Measurements from ENCODE around the gene ADARB2. TPM values are rescaled to one million over a fixed set of nuclear protein-coding genes. Genes with fewer than 3 reads are reported as not detected.
"Not testable (repeated sequence)": the region's sequence is repeated elsewhere in the genome, so short reads cannot be mapped to it uniquely, and the experiment has no call there.

Gene ADARB2
- total and polyA plus RNA-seq, 8 donors, result 0.34 to 24.7 (median 3.2) TPM

GRCh38 chr10:1344846-1345245 is 392.5 kb downstream of the ADARB2 start:
- FAIRE-seq, result no peak

GRCh38 chr10:1344408-1344807 is 392.9 kb downstream of the ADARB2 start:
- TF ChIP-seq CTCF (IDR thresholded peaks at IDR 0.05), result no peak
- no peak overlapping the region for H3K4me3 ChIP-seq
- no peaks in the 10 kb centered on the region for H3K27me3 ChIP-seq
- FAIRE-seq (no peak), DNase-seq (no peak), ATAC-seq (no peak)
- intact Hi-C loops (cut with DNase I), result no loop called here
- H3K27ac ChIP-seq, result no peak overlapping the region
- no peaks in the 10 kb centered on the region for H3K9me3 ChIP-seq
- no peaks in the 10 kb centered on the region for H3K36me3 ChIP-seq
- 75 to 88% methylated on average over 13 of the region's 13 CpGs for WGBS, 2 donors
- H3K4me1 ChIP-seq, result no peaks in the 10 kb centered on the region

More at GRCh38 chr10:1344846-1345245, 392.5 kb downstream of the ADARB2 start:
- H3K9me3 ChIP-seq, result no peaks in the 10 kb centered on the region
- H3K27ac ChIP-seq, result no peak overlapping the region
- no peak overlapping the region for H3K4me3 ChIP-seq
- ATAC-seq (no peak), DNase-seq (no peak)
- 73 to 83% methylated on average over 17 of the region's 17 CpGs for WGBS, 2 donors
- H3K27me3 ChIP-seq, result no peaks in the 10 kb centered on the region
- TF ChIP-seq CTCF (IDR thresholded peaks at IDR 0.05), result no peak
- intact Hi-C loops (cut with DNase I), result no loop called here
- no peaks in the 10 kb centered on the region for H3K36me3 ChIP-seq
- no peaks in the 10 kb centered on the region for H3K4me1 ChIP-seq

GRCh38 chr10:1343176-1343575 is 394.1 kb downstream of the ADARB2 start:
- Histone ChIP-seq H3K27ac (no peak overlapping the region), H3K4me1 (no peaks in the 10 kb centered on the region), H3K9me3 (no peaks in the 10 kb centered on the region), H3K27me3 (no peaks in the 10 kb centered on the region), H3K36me3 (no peaks in the 10 kb centered on the region), H3K4me3 (no peak overlapping the region)
- no peak for FAIRE-seq
- no peak for ATAC-seq
- TF ChIP-seq CTCF (IDR thresholded peaks at IDR 0.05), result no peak
- WGBS, 2 donors, result 66 to 75% methylated on average over 5 of the region's 5 CpGs
- no peak for DNase-seq
- intact Hi-C loops (cut with DNase I), result no loop called here

GRCh38 chr10:1341052-1341451 is 396.3 kb downstream of the ADARB2 start:
- H3K4me3 ChIP-seq; H3K9me3 ChIP-seq; H3K27ac ChIP-seq; H3K4me1 ChIP-seq; H3K36me3 ChIP-seq; ATAC-seq; DNase-seq; FAIRE-seq; H3K27me3 ChIP-seq; intact Hi-C loops (cut with DNase I): not testable (repeated sequence)
- WGBS, 2 donors, result 91 to 96% methylated on average over 14 of the region's 14 CpGs

- 44 to 54% methylated on average over 6 of the region's 6 CpGs for WGBS, 2 donors
- Histone ChIP-seq H3K36me3 (no peaks in the 10 kb centered on the region), H3K4me3 (no peak overlapping the region), H3K27ac (no peak overlapping the region), H3K27me3 (no peaks in the 10 kb centered on the region), H3K4me1 (no peaks in the 10 kb centered on the region), H3K9me3 (no peaks in the 10 kb centered on the region)
- ATAC-seq (no peak), DNase-seq (no peak), FAIRE-seq (no peak)
- intact Hi-C loops (cut with DNase I), result no loop called here
- TF ChIP-seq CTCF (IDR thresholded peaks at IDR 0.05), result no peak
Observed at GRCh38 chr10:1339396-1339795, 397.9 kb downstream of the ADARB2 start.

- Histone ChIP-seq H3K27ac (no peak overlapping the region), H3K4me1 (no peaks in the 10 kb centered on the region), H3K27me3 (no peaks in the 10 kb centered on the region), H3K4me3 (no peak overlapping the region), H3K36me3 (no peaks in the 10 kb centered on the region), H3K9me3 (no peaks in the 10 kb centered on the region)
- no peak for ATAC-seq
- no peak for DNase-seq
- no peak for TF ChIP-seq CTCF (IDR thresholded peaks at IDR 0.05)
- WGBS, 2 donors, result 39 to 54% methylated on average over 4 of the region's 4 CpGs
- intact Hi-C loops (cut with DNase I), result no loop called here
- no peak for FAIRE-seq
Observed at GRCh38 chr10:1335642-1336041, 401.7 kb downstream of the ADARB2 start.
